HG03066 (cell line): ENCODE data around the gene ALPL.

Experiments used
- ATAC-seq: cut with Tn5 transposase; IDR thresholded peaks from one replicate; pipeline ENCODE4 v1.9.1; 2021; ENCODE audit warnings: low read depth; ENCODE audit not compliant: unreplicated experiment

ALPL gene

GRCh38 chr1:21573971-21574465 lies 64.8 kb downstream of the ALPL start:
- no peak for ATAC-seq

GRCh38 chr1:21574466-21575151 lies 65.4 kb downstream of the ALPL start:
- no peak for ATAC-seq

- ATAC-seq: no peak
These were observed 66.2 kb downstream of the ALPL start for GRCh38 chr1:21575351-21575942.

- no peak for ATAC-seq
These were observed 67.0 kb downstream of the ALPL start for GRCh38 chr1:21576031-21576797.

GRCh38 chr1:21576798-21577187 lies 67.6 kb downstream of the ALPL start:
- ATAC-seq: no peak

GRCh38 chr1:21577324-21577723 lies 68.1 kb downstream of the ALPL start:
- no peak for ATAC-seq

GRCh38 chr1:21577933-21578332 lies 68.7 kb downstream of the ALPL start:
- no peak for ATAC-seq

- ATAC-seq: no peak
These were observed 70.6 kb downstream of the ALPL start for GRCh38 chr1:21579791-21580190.

GRCh38 chr1:21584096-21584495 lies 74.9 kb downstream of the ALPL start:
- no peak for ATAC-seq

GRCh38 chr1:21585037-21585436 lies 75.8 kb downstream of the ALPL start:
- no peak for ATAC-seq

- no peak for ATAC-seq
These were observed 77.0 kb downstream of the ALPL start for GRCh38 chr1:21586222-21586621.

GRCh38 chr1:21586846-21587601 lies 77.8 kb downstream of the ALPL start:
- ATAC-seq: no peak

GRCh38 chr1:21587602-21587953 lies 78.4 kb downstream of the ALPL start:
- no peak for ATAC-seq

- no peak for ATAC-seq
These were observed 80.4 kb downstream of the ALPL start for GRCh38 chr1:21589618-21590017.

GRCh38 chr1:21590126-21590880 lies 81.1 kb downstream of the ALPL start:
- ATAC-seq: no peak

- no peak for ATAC-seq
These were observed 81.7 kb downstream of the ALPL start for GRCh38 chr1:21590934-21591333.

- no peak for ATAC-seq
These were observed 83.1 kb downstream of the ALPL start for GRCh38 chr1:21592086-21592865.

- ATAC-seq: no peak
These were observed 84.0 kb downstream of the ALPL start for GRCh38 chr1:21593231-21593630.

GRCh38 chr1:21594501-21594900 lies 85.3 kb downstream of the ALPL start:
- ATAC-seq: no peak
